ENCODE measurements around the gene BNC2.

The BNC2 gene

GRCh38 chr9:16530669-16531642 is 339.5 kb downstream of the BNC2 start:
- DNase-seq = no peak

- no peak for DNase-seq
These were observed 342.9 kb downstream of the BNC2 start for GRCh38 chr9:16527573-16527972.

- DNase-seq = no peak
These were observed 344.1 kb downstream of the BNC2 start for GRCh38 chr9:16526380-16526779.

DNA sequence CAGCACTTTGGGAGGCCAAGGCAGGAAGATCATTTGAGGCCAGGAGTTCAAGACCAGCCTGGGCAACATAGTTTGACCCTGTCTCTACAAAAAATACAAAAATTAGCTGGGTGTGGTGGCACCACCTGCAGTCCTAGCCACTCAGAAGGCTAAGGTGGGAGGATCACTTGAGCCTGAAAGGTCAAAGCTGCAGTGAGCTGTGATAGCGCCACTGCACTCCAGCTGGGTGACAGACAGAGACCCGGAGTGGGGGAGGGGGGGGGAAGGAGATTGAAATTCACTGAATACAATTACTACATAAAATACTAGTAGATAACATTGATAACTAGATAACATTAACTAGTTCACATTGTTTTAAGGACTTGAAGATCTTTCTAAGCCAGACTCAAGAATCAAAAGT is 345.6 kb downstream of the BNC2 start:
- no peak for DNase-seq

DNA sequence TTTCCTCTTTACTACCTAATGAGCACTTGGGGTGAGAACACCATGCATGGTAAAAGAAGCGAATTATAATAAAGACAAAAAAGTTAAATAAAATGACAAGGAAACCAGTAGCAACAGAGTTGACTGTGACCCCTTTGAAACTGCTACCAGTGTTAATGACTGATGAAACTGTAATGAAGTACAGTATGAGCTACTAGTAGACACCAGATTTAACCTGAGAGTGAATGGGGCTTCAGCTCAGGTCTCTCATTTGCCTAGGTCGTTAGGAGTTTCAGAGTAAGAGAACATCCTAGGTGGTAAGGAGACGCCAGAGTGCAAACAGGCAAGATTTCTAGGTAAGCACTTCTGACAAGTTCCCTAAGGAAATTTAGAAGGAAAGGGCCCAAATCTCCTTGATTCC is 346.4 kb downstream of the BNC2 start:
- no peak for DNase-seq

GRCh38 chr9:16521868-16522411 is 348.5 kb downstream of the BNC2 start:
- DNase-seq = no peak

DNA sequence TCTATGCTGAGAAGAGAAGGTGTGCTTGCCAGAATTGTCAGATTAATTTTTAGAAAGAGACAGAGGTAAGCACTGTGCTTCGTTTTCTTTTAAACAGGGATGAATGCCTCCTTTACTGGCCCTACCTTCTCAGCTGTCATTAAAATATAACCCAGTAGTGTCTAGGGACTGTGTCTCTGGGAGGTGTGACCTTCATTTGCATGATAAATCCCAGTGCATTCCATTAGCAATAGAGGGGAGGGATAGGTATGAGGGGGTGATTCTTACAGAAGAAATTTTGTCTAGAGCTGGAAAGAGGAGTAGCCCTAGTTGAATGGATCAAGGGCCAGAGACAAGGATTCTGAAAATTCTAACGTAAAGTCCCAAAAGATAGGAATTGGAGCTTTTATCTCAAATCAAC is 351.5 kb downstream of the BNC2 start:
- DNase-seq = no peak

- no peak for DNase-seq
These were observed 353.6 kb downstream of the BNC2 start for GRCh38 chr9:16516891-16517290.

GRCh38 chr9:16515879-16516301 is 354.6 kb downstream of the BNC2 start:
- no peak for DNase-seq

DNA sequence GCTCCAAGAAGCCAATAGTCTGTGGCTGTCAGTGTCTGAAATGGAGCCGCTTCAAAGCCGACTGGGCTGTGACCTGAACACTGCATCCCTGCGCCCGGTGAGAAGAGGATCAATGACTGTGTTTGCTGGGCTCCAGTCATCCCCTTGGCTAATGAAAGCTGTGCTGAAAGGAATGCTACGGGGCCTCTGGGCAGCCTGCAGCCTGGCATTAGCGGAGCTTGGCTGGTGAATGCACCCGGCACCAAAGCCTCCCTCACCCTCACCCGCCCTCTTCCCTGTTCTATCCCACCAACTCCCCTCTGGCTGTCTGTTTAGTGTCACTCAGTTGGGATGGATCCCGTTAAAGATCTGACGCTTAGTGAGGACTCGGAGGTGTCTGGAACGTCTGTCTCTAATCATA is 355.3 kb downstream of the BNC2 start:
- DNase-seq = no peak

DNA sequence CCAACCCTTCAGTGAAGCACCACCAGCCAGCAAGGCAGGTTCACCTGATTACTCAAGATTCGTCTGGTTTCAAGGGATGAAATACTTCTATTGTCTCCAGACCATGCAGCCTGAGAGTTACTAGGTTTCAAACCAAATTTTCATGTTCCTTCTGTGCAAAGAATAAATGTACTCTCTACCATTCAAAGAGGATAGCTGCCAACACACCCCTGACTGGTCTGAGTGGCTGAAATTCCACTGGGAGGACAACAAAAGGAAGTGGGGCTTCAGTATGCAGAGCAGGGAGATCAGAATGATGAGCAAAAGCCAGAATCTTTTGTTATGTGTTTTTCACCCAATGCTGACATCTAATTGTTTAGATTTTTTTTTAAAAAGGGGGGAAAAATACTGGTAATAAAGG is 356.3 kb downstream of the BNC2 start:
- no peak for DNase-seq

- no peak for DNase-seq
These were observed 358.2 kb downstream of the BNC2 start for GRCh38 chr9:16512281-16512680.

GRCh38 chr9:16510482-16510881 is 360.0 kb downstream of the BNC2 start:
- no peak for DNase-seq

DNA sequence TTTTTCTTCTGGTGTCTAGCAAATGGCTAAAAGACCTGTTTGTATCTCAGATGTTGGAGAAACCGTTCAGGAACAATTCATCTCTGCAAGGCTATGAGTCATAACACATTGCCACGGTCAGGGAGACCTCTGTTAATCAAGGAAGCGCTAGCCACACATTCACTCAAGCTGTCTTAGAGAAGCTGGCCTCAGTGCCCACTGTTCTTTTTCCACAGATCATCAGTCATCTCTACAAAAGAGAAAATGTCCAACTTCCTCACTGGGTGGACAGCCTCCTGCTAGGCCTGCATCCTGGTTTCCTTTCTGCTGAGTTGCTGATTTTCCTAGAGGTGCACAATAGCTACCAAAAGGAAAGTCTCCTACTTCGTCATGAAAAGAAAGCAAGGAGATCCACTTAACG is 360.5 kb downstream of the BNC2 start:
- no peak for DNase-seq

DNA sequence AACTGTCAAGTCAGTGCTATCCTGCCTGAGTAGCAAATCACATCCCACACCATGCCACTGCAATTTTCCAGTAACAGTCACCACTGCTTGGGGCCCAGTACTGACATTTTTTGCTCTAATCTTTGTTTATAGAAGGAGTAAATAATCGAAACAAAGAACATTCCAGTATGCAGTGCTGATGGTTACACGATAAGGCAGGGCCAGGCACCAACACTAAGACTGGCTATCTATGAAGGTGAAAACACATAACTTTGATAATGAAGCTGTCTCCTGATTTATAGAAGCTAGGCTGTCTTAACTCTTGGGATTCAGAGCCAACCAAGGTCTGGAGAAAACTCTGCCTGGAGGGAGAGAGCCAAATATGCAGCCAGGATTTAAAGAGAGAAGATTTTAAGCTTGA is 365.3 kb downstream of the BNC2 start:
- no peak for DNase-seq

GRCh38 chr9:16501726-16502125 is 368.7 kb downstream of the BNC2 start:
- no peak for DNase-seq

GRCh38 chr9:16501141-16501540 is 369.3 kb downstream of the BNC2 start:
- DNase-seq = no peak

- DNase-seq = no peak
These were observed 370.1 kb downstream of the BNC2 start for GRCh38 chr9:16500386-16500785.

DNA sequence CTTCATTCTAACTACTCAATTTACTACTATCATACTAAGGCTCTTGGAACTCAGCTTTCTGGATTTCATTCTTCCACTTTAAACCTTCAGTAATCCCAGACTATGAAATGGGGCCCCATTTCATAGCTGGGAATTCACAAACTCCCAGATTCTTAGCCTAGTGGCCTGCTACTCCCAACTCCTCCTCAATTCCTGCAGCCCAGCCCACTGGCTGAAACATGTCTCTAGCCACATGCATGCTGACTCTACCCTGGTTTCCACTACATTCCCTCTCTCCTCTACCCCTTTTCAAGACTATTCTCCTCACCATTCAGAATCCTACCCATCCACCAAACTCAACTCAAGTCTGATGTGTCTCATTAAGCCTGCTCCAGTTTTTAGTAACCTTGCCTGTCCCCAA is 370.6 kb downstream of the BNC2 start:
- DNase-seq = no peak

GRCh38 chr9:16496908-16497307 is 373.6 kb downstream of the BNC2 start:
- no peak for DNase-seq

- no peak for DNase-seq
These were observed 382.6 kb downstream of the BNC2 start for GRCh38 chr9:16487915-16488314.

DNA sequence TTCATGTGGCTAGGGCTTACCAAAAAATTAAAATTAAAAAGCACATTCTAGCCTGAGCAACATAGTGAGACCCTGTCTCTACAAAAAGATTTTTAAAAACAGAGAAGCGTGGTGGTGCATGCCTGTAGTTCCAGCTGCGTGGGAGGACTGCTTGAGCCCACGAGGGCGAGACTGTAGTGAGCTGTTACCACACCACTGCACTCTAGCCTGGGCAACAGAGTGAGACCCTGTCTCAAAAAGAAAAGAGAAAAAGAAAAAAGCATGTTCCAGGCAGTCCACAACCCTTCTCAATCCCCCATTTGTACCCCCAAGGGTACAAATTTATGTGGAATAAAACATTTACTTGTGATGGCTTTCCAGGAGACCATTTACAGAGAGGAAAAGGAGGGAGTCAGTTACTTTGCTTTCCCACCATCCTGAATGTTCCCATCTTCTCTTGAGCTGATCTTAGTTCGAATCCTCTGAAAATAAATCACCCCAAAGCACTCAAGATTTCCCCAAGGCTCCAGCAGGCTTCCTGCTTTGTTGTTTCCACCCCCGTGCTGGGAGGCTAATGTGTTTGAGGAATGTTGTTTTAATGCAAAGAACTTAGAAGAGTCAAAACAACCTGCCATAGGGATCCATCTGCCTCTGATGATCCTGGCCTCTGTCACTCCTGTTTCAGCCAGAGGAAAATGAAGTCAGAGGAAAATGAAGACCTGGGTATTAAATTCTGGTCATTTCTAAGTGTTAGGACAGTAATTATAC is 384.7 kb downstream of the BNC2 start:
- DNase-seq = no peak

GRCh38 chr9:16485160-16485559 is 385.3 kb downstream of the BNC2 start:
- no peak for DNase-seq

DNA sequence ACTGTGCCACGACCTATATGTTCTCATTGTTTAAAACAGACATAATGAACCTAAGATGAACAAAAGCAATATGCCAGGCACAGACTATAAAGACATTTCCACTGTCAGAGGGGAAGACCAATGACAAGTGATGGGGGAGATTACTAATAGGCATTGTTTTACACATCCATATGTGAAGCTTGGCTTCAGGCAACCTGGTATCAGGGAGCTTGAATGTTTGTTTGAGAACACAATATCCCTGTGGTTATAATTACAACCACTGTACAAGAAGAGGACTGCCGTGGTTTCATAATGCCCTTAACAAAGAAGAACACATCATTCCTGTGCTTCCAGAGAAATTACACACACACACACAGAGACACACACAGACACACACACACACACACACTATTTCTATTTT is 385.7 kb downstream of the BNC2 start:
- DNase-seq = no peak
